ENCODE data around the gene TSG101.

The TSG101 gene

GRCh38 chr11:18526521-18527296 is at the start of gene TSG101:
TSG101 (minus strand) TSS chr11:18526942; CDS start chr11:18526816, 126 bp downstream.
- TF ChIP-seq ZNF274 (IDR thresholded peaks at IDR 0.05; ENCODE audit: low read depth, low read length): no peak
- peak within 1 kb of the TSS; percentile 76 for H3K4me3 ChIP-seq (ENCODE audit: low read length)

GRCh38 chr11:18575361-18575760 is 48.6 kb upstream of the TSG101 start:
- no peak for TF ChIP-seq ZNF274 (IDR thresholded peaks at IDR 0.05; ENCODE audit: low read depth, low read length)
- no peak overlapping the region for H3K4me3 ChIP-seq (ENCODE audit: low read length)

GRCh38 chr11:18567081-18567480 is 40.3 kb upstream of the TSG101 start:
- TF ChIP-seq ZNF274 (IDR thresholded peaks at IDR 0.05; ENCODE audit: low read depth, low read length): no peak

GRCh38 chr11:18566406-18566805 is 39.7 kb upstream of the TSG101 start:
- no peak overlapping the region for H3K4me3 ChIP-seq (ENCODE audit: low read length)
- no peak for TF ChIP-seq ZNF274 (IDR thresholded peaks at IDR 0.05; ENCODE audit: low read depth, low read length)

More at GRCh38 chr11:18567081-18567480, 40.3 kb upstream of the TSG101 start:
- no peak overlapping the region for H3K4me3 ChIP-seq (ENCODE audit: low read length)

- H3K4me3 ChIP-seq (ENCODE audit: low read length): no peak overlapping the region
Observed at GRCh38 chr11:18564149-18564548, 37.4 kb upstream of the TSG101 start.

GRCh38 chr11:18563090-18563730 is 36.5 kb upstream of the TSG101 start:
- H3K4me3 ChIP-seq (ENCODE audit: low read length): no peak overlapping the region
- no peak for TF ChIP-seq ZNF274 (IDR thresholded peaks at IDR 0.05; ENCODE audit: low read depth, low read length)

More at GRCh38 chr11:18564149-18564548, 37.4 kb upstream of the TSG101 start:
- no peak for TF ChIP-seq ZNF274 (IDR thresholded peaks at IDR 0.05; ENCODE audit: low read depth, low read length)

GRCh38 chr11:18548001-18548400 is 21.3 kb upstream of the TSG101 start:
- TF ChIP-seq ZNF274 (IDR thresholded peaks at IDR 0.05; ENCODE audit: low read depth, low read length): no peak
- no peak overlapping the region for H3K4me3 ChIP-seq (ENCODE audit: low read length)

- H3K4me3 ChIP-seq (ENCODE audit: low read length): no peak overlapping the region
- no peak for TF ChIP-seq ZNF274 (IDR thresholded peaks at IDR 0.05; ENCODE audit: low read depth, low read length)
Observed at GRCh38 chr11:18540207-18541009, 13.7 kb upstream of the TSG101 start.

GRCh38 chr11:18536209-18536608 is 9.5 kb upstream of the TSG101 start:
- no peak for TF ChIP-seq ZNF274 (IDR thresholded peaks at IDR 0.05; ENCODE audit: low read depth, low read length)
- no peak overlapping the region for H3K4me3 ChIP-seq (ENCODE audit: low read length)

GRCh38 chr11:18534245-18534644 is 7.5 kb upstream of the TSG101 start:
- no peak overlapping the region for H3K4me3 ChIP-seq (ENCODE audit: low read length)
- TF ChIP-seq ZNF274 (IDR thresholded peaks at IDR 0.05; ENCODE audit: low read depth, low read length): no peak

GRCh38 chr11:18533365-18533764 is 6.6 kb upstream of the TSG101 start:
- no peak for TF ChIP-seq ZNF274 (IDR thresholded peaks at IDR 0.05; ENCODE audit: low read depth, low read length)
- no peak overlapping the region for H3K4me3 ChIP-seq (ENCODE audit: low read length)

- no peak for TF ChIP-seq ZNF274 (IDR thresholded peaks at IDR 0.05; ENCODE audit: low read depth, low read length)
- peak overlapping the region; percentile 76 for H3K4me3 ChIP-seq (ENCODE audit: low read length)
Observed at GRCh38 chr11:18527512-18527911, 770 bp upstream of the TSG101 start.

GRCh38 chr11:18526130-18526520 is 617 bp downstream of the TSG101 start:
- TF ChIP-seq ZNF274 (IDR thresholded peaks at IDR 0.05; ENCODE audit: low read depth, low read length): no peak
- H3K4me3 ChIP-seq (ENCODE audit: low read length): peak overlapping the region; percentile 76

GRCh38 chr11:18524248-18524647 is 2.5 kb downstream of the TSG101 start:
- TF ChIP-seq ZNF274 (IDR thresholded peaks at IDR 0.05; ENCODE audit: low read depth, low read length): no peak
- H3K4me3 ChIP-seq (ENCODE audit: low read length): no peak overlapping the region

Data from GM08714 (cell line).